GM12878 (cell line): Measurements from ENCODE around the gene SPAAR. TPM values are rescaled to one million over a fixed set of nuclear protein-coding genes. Genes with fewer than 3 reads are reported as not detected.

Experiments
- ATAC-seq: fragments of 200-7000 bp; cut with Tn5 transposase; 3 replicates; pipeline ENCODE4 v1.9.1; 2020; ENCODE audit warnings: mild to moderate bottlenecking, moderate library complexity
- BruUV-seq: library from RNA; stranded (reverse); fragments of 400-500 nt; replicated peaks from 2 replicates; lab custom pipeline; 2021; lab: Mats Ljungman, UMichigan
- CTCF ChIA-PET: fragments of 300-600 bp; sonication (Branson Sonifier 250); formaldehyde crosslinking; extraction: SDS; loops from one replicate; lab custom pipeline; 2021; ENCODE audit warnings: inconsistent platforms; lab: Yijun Ruan, JAX
- POLR2A ChIA-PET: fragments of 350-600 bp; formaldehyde crosslinking; extraction: SDS; loops from one replicate; lab custom pipeline; 2021; ENCODE audit warnings: inconsistent platforms; lab: Charles Lee
- RAD21 ChIA-PET: fragments of 300-600 bp; sonication (Branson Sonifier 250); formaldehyde crosslinking; loops from one replicate; lab custom pipeline; 2023; ENCODE audit warnings: antibody characterized with exemption; ENCODE audit not compliant: unreplicated experiment; lab: Charles Lee
- SMC1A ChIA-PET: fragments of 300-600 bp; sonication (Branson Sonifier 250); formaldehyde crosslinking; loops from one replicate; lab custom pipeline; 2023; ENCODE audit not compliant: unreplicated experiment, uncharacterized antibody; lab: Charles Lee
- DNase-seq: peaks from one replicate; pipeline ENCODE4 v3.0.0-alpha.2; 2011; ENCODE audit warnings: low read depth, low spot score
- FAIRE-seq: peaks from 3 replicates; lab custom pipeline; 2011; peaks lifted over from hg19 to GRCh38; lab: Jason Lieb, UNC
- H2AFZ ChIP-seq: 2 replicates; pipeline ENCODE4 v1.6.0; 2011; ENCODE audit warnings: low read depth, low read length, control low read depth; ENCODE audit not compliant: control insufficient read depth
- H3K27ac ChIP-seq: 2 replicates; pipeline ENCODE4 v1.5.1; 2011; ENCODE audit warnings: control low read depth; ENCODE audit not compliant: control insufficient read depth, insufficient read depth
- H3K27me3 ChIP-seq, 2 experiments: replicated peaks in 1 of 2; 2 replicates each; pipeline versions ENCODE4 v1.6.0 to v1.6.1; 2011; ENCODE audit warnings: low read length in 1 of 2; ENCODE audit not compliant: control insufficient read depth in 2 of 2, insufficient read depth in 2 of 2
- H3K36me3 ChIP-seq, 2 experiments: 2 replicates each; pipeline ENCODE4 v1.5.1; 2011; ENCODE audit warnings: low read length in 1 of 2; ENCODE audit not compliant: control insufficient read depth in 2 of 2, insufficient read depth in 2 of 2
- H3K4me1 ChIP-seq: 2 replicates; pipeline ENCODE4 v1.6.1; 2011; ENCODE audit warnings: mild to moderate bottlenecking, low read length, moderate library complexity, mixed read lengths; ENCODE audit not compliant: control insufficient read depth, insufficient read depth
- H3K4me2 ChIP-seq: 2 replicates; pipeline ENCODE4 v1.6.0; 2011; ENCODE audit warnings: control low read depth; ENCODE audit not compliant: control insufficient read depth, insufficient read depth
- H3K4me3 ChIP-seq: fragments of 200-600 bp; sonication (generic); 2 replicates; pipeline ENCODE4 v1.5.1; 2016
- H3K79me2 ChIP-seq: 2 replicates; pipeline ENCODE4 v1.6.0; 2011; ENCODE audit warnings: low read length; ENCODE audit not compliant: control insufficient read depth, insufficient read depth
- H3K9ac ChIP-seq: 2 replicates; pipeline ENCODE4 v1.8.0; 2011; ENCODE audit warnings: low read length, control low read depth, mixed read lengths; ENCODE audit not compliant: control insufficient read depth, insufficient read depth
- H3K9me3 ChIP-seq: replicated peaks from 3 replicates; pipeline ENCODE4 v1.5.1; 2011; ENCODE audit warnings: mild to moderate bottlenecking, low read length; ENCODE audit not compliant: control insufficient read depth, insufficient read depth
- H4K20me1 ChIP-seq: 2 replicates; pipeline ENCODE4 v1.6.0; 2011; ENCODE audit not compliant: control insufficient read depth, insufficient read depth
- EGR1 ChIP-seq, 2 experiments: IDR thresholded peaks; 1 replicate in 1 of 2; 2 replicates in 1 of 2; pipeline ENCODE4 v1.6.1; 2011 to 2012; ENCODE audit warnings: low read depth in 2 of 2, low read length in 2 of 2, borderline replicate concordance in 1 of 2, mild to moderate bottlenecking in 1 of 2, moderate library complexity in 1 of 2
- FOS ChIP-seq: IDR thresholded peaks from 3 replicates; pipeline ENCODE4 v1.6.1; 2011; ENCODE audit warnings: borderline replicate concordance; ENCODE audit not compliant: insufficient read length; ENCODE audit errors: extremely low read depth
- MTA3 ChIP-seq: IDR thresholded peaks from 2 replicates; pipeline ENCODE4 v1.6.1; 2012; ENCODE audit warnings: low read length, inconsistent platforms, borderline replicate concordance
- NFXL1 ChIP-seq: fragments of 450-650 bp; IDR thresholded peaks from 2 replicates; pipeline ENCODE4 v1.6.1; 2017; ENCODE audit warnings: antibody characterized with exemption, mild to moderate bottlenecking, borderline replicate concordance
- NRF1 ChIP-seq: conservative IDR thresholded peaks from 2 replicates; pipeline ENCODE4 v1.6.1; 2011; ENCODE audit warnings: mild to moderate bottlenecking, low read depth, low read length, improper control_type of control experiment
- SMC3 ChIP-seq: IDR thresholded peaks from 2 replicates; pipeline ENCODE4 v1.6.1; 2011; ENCODE audit warnings: low read length, improper control_type of control experiment, borderline replicate concordance
- STAT3 ChIP-seq: IDR thresholded peaks from 2 replicates; pipeline ENCODE4 v1.6.1; 2011; ENCODE audit warnings: low read depth, low read length, improper control_type of control experiment
- YY1 ChIP-seq: IDR thresholded peaks from 2 replicates; pipeline ENCODE4 v1.6.1; 2011; ENCODE audit warnings: low read depth, mild to moderate bottlenecking, low read length
- ZSCAN29 ChIP-seq: fragments of 450-650 bp; IDR thresholded peaks from 2 replicates; pipeline ENCODE4 v1.6.1; 2017; ENCODE audit warnings: mild to moderate bottlenecking, moderate library complexity
- WGBS: methylation state at CpG from one replicate; pipeline ENCODE4 v1.1.6; 2016; ENCODE audit warnings: low lambda C conversion rate; ENCODE audit not compliant: insufficient replicate concordance, insufficient coverage; ENCODE audit errors: missing lambda C conversion rate; 5-methylcytosine and 5-hydroxymethylcytosine counted together
- in situ Hi-C: fragments of 300-500 bp; cut with MboI; formaldehyde crosslinking; loops from 9 replicates; pipeline ENCODE4 v1.14.3; 2018; ENCODE audit warnings: mixed read lengths
- intact Hi-C: fragments of 100-400 bp; cut with micrococcal nuclease; formaldehyde crosslinking; loops from one replicate; pipeline ENCODE4 v1.14.2; 2022; ENCODE audit not compliant: unreplicated experiment
- polyA plus RNA-seq, 11 experiments: library from polyadenylated mRNA; depleted of rRNA in 4 of 11; unstranded in 6 of 11; stranded (reverse) in 5 of 11; fragments of >200 nt; fragmentation: Nextera tagmentation in 4 of 11; fragmentation: Illumina TruSeq in 1 of 11; extraction: Ambion mirVana in 4 of 11; extraction: Trizol in 1 of 11; gene quantifications; 1 replicate in 1 of 11; 2 replicates in 10 of 11; pipeline versions ENCODE4 v1.2.1 to v1.2.3, GENCODE V29; 2011 to 2016; ENCODE audit warnings: inconsistent platforms in 2 of 11, missing spikeins in 2 of 11, low read depth in 1 of 11
- total RNA-seq, 4 experiments: library from RNA; depleted of rRNA in 3 of 4; stranded (reverse); fragments of >200 nt in 3 of 4; fragmentation: Illumina TruSeq in 1 of 4; extraction: Trizol in 1 of 4; gene quantifications; 2 replicates each; pipeline versions ENCODE4 v1.2.1 to v1.2.3, GENCODE V29; 2013 to 2021
- TF ChIP-seq, protein P1 (sequence below): fragments of 450-650 bp; IDR thresholded peaks from 2 replicates; pipeline ENCODE4 v1.6.1; 2017; ENCODE audit warnings: borderline replicate concordance
- TF ChIP-seq, protein P2 (sequence below): IDR thresholded peaks from 2 replicates; pipeline ENCODE4 v1.6.1; 2012; ENCODE audit warnings: mild to moderate bottlenecking, low read depth, low read length

Gene SPAAR
- total and polyA plus RNA-seq, 10 of the 15 experiments (the other 5 are each of a cell fraction or from before 2014, with no cell fraction given) = not detected

DNA sequence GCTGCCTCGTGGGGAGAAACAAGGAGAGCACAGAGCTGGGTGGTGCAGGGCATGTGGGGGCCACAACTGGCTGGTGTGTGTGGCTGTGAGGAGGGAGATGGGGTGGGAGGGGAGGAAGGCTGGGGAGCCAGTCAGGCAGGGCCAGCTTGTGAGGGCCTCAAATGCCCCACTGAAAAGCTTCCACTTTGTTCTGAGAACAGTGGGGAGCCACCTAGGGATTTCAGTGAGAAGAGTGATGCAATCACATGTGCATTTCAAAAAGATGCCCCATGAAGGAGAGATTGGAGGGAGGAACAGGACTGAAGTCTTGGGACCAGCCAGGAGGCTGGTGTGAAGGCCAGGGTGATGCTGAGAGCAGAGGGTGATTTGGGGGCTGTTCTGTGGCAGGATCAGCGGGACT lies 40.4 kb upstream of the SPAAR start:
- DNase-seq = no peak
- RAD21 ChIA-PET = no interaction called here
- no peak for ATAC-seq
- Histone ChIP-seq H3K27me3 (no peaks in the 10 kb centered on the region), H3K9me3 (no peaks in the 10 kb centered on the region), H3K4me1 (no peaks in the 10 kb centered on the region), H4K20me1 (no peaks in the 10 kb centered on the region), H2AFZ (no peak overlapping the region), H3K4me3 (no peak overlapping the region), H3K79me2 (no peaks in the 10 kb centered on the region), H3K4me2 (no peak overlapping the region), H3K27ac (no peak overlapping the region), H3K36me3 (no peaks in the 10 kb centered on the region), H3K9ac (no peak overlapping the region)
- TF ChIP-seq YY1 = no peak
- TF ChIP-seq MTA3 = no peak
- intact Hi-C loops = no loop called here
- no peak for FAIRE-seq
- BruUV-seq = no TSS peak
- 25% methylated on average over 2 of the region's 2 CpGs for WGBS
- SMC1A ChIA-PET = no interaction called here
- CTCF ChIA-PET = interaction anchor here (1.2 kb wide), 1 partner anchor 79 kb away, joined by 4 read pairs; no protein-coding TSS in a partner anchor
- in situ Hi-C loops = no loop called here
- POLR2A ChIA-PET = no interaction called here

DNA sequence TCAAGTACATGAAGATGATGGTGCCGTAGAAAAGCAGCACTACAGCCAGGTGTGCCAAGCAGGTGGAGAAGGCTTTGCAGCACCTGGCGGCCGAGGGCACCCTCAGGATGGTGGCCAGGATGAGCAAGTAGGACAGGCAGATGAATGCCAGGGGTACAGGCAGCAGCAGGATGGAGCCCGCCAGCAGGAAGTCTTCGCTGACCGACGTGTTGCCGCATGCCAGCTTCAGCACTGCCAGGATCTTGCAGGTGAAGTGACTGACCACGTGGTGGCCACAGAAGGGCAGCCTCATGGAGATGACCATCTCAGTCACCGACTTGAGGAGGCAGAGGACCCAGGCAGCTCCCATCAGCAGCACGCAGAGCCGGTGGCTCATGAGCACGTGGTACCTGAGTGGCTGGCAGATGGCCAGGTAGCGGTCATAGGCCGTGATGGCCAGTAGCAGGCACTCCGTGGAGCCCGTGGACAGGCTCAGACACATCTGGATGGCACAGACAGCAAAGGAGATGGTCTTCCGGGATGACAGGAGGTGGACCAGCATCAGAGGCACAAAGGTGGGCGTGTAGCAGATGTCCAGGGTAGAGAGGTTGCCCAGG lies 39.6 kb upstream of the SPAAR start:
- H3K9me3 ChIP-seq = no peaks in the 10 kb centered on the region
- H3K4me3 ChIP-seq = no peak overlapping the region
- no peaks in the 10 kb centered on the region for H3K79me2 ChIP-seq
- H3K27ac ChIP-seq = no peak overlapping the region
- no peaks in the 10 kb centered on the region for H3K36me3 ChIP-seq
- ChIA-PET POLR2A (no interaction called here), SMC1A (interaction anchor here (0.8 kb wide), 1 partner anchor 13 kb away, joined by 3 read pairs; no protein-coding TSS in a partner anchor), RAD21 (no interaction called here), CTCF (interaction anchor here (1.2 kb wide), 1 partner anchor 79 kb away, joined by 4 read pairs; no protein-coding TSS in a partner anchor)
- in situ Hi-C loops (no loop called here), intact Hi-C loops (no loop called here)
- no peak for TF ChIP-seq NFXL1
- TF ChIP-seq STAT3 = no peak
- TF ChIP-seq, protein P1, sequence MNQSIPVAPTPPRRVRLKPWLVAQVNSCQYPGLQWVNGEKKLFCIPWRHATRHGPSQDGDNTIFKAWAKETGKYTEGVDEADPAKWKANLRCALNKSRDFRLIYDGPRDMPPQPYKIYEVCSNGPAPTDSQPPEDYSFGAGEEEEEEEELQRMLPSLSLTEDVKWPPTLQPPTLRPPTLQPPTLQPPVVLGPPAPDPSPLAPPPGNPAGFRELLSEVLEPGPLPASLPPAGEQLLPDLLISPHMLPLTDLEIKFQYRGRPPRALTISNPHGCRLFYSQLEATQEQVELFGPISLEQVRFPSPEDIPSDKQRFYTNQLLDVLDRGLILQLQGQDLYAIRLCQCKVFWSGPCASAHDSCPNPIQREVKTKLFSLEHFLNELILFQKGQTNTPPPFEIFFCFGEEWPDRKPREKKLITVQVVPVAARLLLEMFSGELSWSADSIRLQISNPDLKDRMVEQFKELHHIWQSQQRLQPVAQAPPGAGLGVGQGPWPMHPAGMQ = no peak
- no peak for TF ChIP-seq FOS
- no peak for TF ChIP-seq NRF1
- TF ChIP-seq, protein P2, sequence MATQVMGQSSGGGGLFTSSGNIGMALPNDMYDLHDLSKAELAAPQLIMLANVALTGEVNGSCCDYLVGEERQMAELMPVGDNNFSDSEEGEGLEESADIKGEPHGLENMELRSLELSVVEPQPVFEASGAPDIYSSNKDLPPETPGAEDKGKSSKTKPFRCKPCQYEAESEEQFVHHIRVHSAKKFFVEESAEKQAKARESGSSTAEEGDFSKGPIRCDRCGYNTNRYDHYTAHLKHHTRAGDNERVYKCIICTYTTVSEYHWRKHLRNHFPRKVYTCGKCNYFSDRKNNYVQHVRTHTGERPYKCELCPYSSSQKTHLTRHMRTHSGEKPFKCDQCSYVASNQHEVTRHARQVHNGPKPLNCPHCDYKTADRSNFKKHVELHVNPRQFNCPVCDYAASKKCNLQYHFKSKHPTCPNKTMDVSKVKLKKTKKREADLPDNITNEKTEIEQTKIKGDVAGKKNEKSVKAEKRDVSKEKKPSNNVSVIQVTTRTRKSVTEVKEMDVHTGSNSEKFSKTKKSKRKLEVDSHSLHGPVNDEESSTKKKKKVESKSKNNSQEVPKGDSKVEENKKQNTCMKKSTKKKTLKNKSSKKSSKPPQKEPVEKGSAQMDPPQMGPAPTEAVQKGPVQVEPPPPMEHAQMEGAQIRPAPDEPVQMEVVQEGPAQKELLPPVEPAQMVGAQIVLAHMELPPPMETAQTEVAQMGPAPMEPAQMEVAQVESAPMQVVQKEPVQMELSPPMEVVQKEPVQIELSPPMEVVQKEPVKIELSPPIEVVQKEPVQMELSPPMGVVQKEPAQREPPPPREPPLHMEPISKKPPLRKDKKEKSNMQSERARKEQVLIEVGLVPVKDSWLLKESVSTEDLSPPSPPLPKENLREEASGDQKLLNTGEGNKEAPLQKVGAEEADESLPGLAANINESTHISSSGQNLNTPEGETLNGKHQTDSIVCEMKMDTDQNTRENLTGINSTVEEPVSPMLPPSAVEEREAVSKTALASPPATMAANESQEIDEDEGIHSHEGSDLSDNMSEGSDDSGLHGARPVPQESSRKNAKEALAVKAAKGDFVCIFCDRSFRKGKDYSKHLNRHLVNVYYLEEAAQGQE = no peak
- no peak for TF ChIP-seq EGR1 (IDR thresholded peaks at IDR 0.05; ENCODE audit: borderline replicate concordance in 1 of 2, low read depth in 2 of 2, low read length in 2 of 2)
- no peak for TF ChIP-seq SMC3
- TF ChIP-seq ZSCAN29 = no peak
- BruUV-seq = no TSS peak
- H4K20me1 ChIP-seq = no peaks in the 10 kb centered on the region
- H3K27me3 ChIP-seq = no peaks in the 10 kb centered on the region
- H2AFZ ChIP-seq = no peak overlapping the region
- no peak for DNase-seq
- no peaks in the 10 kb centered on the region for H3K4me1 ChIP-seq
- no peak overlapping the region for H3K9ac ChIP-seq
- FAIRE-seq = no peak
- 60% methylated on average over 19 of the region's 19 CpGs for WGBS
- ATAC-seq = no peak
- H3K4me2 ChIP-seq = no peak overlapping the region
